C4-2B (cell line): Measurements from ENCODE around the gene AMIGO3.

Experiments
- H3K27ac ChIP-seq: fragments of 450-650 bp; 2 replicates; pipeline ENCODE4 v1.5.1; 2017
- ZFX ChIP-seq: fragments of 450-650 bp; IDR thresholded peaks from 2 replicates; pipeline ENCODE4 v1.6.1; 2017
- TF ChIP-seq, protein P1 (sequence below): fragments of 450-650 bp; conservative IDR thresholded peaks from 2 replicates; pipeline ENCODE4 v1.5.1; 2017; ENCODE audit warnings: mild to moderate bottlenecking

Gene AMIGO3

DNA sequence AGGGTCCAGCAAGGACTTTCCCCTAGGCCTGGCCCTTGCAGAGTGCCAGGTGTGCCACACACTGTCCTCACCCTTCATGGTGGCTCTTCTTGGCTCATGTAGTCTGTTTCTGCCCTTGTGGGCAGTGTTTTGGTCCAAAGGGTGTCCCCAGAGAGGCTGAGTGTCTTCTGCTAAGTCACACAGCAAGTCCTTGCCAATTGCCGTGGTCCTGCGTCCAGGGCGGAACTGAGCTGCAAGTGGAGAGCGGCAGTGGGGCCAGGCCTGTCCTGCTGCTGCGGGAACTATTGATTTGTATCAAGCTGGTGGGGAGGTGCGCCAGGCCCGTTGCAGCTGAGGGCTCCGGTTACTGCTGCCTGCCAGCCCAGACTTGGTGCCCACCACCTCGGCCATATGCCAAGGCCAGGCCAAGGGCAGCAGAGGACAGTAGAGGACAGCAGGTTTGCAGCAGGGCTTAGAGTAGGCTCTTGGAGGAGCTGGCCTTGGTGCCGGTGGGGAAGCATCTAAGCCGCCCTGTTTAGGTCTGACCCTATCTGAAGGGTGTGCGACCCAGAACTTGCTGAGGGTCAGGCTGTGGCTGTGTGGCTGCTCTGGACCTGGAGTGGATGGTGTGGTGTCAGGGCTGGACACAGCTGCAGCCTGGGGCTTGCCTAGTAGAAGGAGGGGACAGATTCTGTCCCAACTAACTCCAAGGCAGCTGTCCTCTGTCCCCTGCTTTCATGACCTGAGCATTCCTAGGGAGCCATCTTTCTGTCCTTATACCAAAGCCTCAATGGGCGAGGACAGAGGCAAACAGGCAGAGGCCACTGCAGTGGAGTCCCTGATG lies 4.5 kb downstream of the AMIGO3 start:
- no peak overlapping the region for H3K27ac ChIP-seq
- TF ChIP-seq, protein P1, sequence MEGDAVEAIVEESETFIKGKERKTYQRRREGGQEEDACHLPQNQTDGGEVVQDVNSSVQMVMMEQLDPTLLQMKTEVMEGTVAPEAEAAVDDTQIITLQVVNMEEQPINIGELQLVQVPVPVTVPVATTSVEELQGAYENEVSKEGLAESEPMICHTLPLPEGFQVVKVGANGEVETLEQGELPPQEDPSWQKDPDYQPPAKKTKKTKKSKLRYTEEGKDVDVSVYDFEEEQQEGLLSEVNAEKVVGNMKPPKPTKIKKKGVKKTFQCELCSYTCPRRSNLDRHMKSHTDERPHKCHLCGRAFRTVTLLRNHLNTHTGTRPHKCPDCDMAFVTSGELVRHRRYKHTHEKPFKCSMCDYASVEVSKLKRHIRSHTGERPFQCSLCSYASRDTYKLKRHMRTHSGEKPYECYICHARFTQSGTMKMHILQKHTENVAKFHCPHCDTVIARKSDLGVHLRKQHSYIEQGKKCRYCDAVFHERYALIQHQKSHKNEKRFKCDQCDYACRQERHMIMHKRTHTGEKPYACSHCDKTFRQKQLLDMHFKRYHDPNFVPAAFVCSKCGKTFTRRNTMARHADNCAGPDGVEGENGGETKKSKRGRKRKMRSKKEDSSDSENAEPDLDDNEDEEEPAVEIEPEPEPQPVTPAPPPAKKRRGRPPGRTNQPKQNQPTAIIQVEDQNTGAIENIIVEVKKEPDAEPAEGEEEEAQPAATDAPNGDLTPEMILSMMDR = no peak
- no peak for TF ChIP-seq ZFX

DNA sequence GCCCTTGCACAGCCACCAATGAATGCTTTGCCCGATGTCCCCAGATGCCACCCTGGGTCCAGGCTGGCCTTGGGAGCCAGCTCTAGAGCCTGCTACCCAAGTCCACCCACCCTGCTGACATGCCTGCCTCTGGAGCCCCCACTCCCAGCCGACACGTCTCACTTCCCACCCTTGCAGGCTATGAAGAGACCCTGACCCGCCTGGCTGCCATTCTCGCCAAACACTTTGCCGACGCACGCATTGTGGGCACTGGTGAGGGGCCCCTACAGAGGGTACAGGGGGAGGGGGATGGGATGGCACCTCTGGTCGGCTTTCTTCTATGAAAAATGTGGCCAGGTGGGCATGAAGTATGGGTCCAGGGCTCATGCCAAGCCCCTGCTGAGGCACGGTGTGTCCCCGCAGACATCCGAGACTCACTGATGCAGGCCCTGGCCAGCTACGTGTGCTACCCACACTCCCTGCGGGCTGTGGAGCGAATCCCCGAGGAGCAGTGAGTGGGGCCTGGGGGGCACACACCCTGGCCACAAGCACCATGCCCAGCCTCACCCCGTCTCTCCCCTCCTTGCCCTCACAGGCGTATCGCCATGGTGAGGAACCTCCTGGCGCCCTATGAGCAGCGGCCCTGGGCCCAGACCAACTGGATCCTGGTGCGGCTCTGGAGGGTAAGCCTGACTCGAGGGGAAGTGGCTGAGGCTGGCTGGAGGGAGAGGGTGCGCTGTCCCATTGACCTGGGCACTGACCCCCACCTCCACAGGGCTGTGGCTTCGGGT lies 6.0 kb downstream of the AMIGO3 start:
- no peak overlapping the region for H3K27ac ChIP-seq
- no peak for TF ChIP-seq ZFX
- TF ChIP-seq, protein P1 = no peak

DNA sequence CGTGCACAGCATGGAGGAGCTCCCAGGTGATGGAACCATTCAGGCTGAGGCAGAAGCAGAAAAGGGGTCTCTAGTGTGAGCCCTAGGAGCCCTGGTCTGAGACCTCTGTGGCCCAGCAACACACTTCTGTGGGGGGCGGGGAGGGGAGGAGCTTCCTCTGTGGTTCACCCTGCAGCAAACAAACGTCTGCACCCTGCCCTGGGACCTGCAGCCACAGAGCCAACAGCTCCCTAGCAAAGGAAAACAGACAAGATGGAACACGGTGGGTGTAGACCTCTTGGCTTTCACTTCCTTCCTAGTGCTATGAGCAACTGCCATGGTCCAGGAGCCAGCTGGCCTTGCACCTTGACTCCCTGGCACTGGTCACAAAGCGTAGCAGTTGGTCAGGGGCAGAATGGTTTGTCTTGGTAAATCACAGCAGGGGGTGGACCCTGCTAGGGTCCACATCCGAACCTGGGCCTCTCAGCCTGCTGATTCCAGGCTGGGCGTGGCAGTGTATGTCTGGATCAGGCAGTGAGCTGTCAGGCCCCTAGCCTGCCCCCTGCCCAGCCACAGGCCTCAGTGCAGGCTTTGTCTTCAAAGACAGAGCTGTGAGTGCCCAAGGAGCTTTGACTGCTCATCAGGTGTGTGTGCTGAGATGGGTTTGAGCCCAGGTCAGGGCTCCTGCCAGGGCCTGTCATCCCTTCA lies 6.7 kb downstream of the AMIGO3 start:
- H3K27ac ChIP-seq = no peak overlapping the region
- TF ChIP-seq ZFX = no peak
- TF ChIP-seq, protein P1 = no peak

DNA sequence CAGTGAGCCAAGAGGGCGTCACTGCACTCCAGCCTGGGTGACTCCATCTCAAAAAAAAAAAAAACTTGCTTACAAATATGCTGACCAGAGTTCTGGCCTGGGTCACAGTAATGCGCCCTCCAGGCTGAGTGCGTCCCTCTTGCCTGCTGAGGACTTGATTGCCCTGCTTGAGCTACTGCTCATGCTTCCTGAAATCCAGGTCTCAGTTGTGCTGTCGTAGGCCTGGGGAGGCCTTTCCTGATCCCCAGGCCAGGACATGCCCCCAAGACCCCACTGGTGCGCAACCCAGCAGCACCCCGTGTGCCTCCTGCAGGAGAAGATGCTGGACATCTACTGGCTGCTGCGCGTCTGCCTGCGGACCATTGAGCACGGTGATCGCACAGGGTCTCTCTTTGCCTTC lies 7.3 kb downstream of the AMIGO3 start:
- TF ChIP-seq ZFX = no peak
- TF ChIP-seq, protein P1 = no peak
- H3K27ac ChIP-seq = no peak overlapping the region

DNA sequence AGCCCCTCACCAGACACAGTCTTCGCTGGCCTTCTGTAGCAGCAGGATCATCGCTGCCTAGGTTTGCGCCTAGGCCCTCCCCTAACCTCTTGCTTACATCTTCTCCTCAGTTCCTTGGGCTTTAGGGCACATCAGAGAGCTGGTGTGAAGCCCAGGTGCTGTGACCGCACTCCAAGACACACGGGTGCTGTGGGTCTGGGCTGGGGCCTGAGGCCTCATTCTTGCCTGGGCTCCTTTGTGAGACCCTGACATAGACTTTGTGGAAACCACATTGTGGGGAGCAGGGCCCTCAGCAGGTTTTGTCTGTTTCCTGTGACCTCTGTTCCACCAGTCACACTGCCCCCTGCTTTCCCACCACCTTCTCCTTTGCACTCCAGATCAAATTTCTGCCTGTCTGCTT lies 8.0 kb downstream of the AMIGO3 start:
- H3K27ac ChIP-seq = no peak overlapping the region
- TF ChIP-seq ZFX = no peak
- TF ChIP-seq, protein P1 = no peak

DNA sequence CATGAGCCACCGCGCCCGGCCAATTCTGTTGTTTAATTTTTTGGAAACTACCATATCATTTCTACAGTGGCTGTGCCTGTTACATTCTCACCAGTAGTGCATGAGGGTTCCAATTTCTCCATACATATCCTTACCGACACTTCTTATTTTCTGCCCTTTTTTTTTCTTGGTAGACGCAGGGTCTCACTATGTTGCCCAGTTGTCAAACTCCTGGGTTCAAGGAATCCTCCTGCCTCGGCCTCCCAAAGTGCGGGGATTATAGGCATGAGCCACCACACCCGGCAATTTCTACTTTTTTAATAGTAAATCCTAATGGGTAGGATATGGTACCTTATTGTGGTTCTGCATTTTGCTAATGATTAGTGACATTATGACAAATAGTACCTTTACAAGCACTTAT lies 9.6 kb downstream of the AMIGO3 start:
- H3K27ac ChIP-seq = no peak overlapping the region
- TF ChIP-seq, protein P1 = no peak
- TF ChIP-seq ZFX = no peak

DNA sequence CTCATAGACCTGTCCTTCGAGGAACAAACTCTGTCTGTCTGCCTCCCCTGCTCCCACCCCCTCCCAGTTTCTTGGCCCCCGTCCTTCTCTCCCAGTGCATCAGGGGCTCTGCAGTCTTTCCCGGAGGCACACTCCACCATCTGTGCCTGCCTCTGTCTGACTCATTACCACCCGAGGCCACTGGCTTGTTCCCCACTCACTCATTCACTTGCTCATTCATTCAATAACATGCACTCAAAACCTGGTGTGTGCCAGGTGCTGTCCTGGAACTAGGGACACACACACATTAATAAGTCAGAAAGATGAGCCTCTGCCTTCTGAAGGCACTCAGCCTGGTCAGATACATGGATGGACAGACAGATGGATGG lies 12.4 kb downstream of the AMIGO3 start:
- H3K27ac ChIP-seq = no peak overlapping the region

More for the DNA sequence above, 12.4 kb downstream of the AMIGO3 start:
- TF ChIP-seq ZFX = no peak
- TF ChIP-seq, protein P1 = no peak
